NCI-H1694 (cell line): ENCODE results near the gene PIGB.
"Not testable (repeated sequence)": the region's sequence is repeated elsewhere in the genome, so short reads cannot be mapped to it uniquely, and the experiment has no call there.

Experiments used
- DNase-seq: peaks from one replicate; lab custom pipeline; 2025; lab: John Stamatoyannopoulos, UW

Gene PIGB

DNA sequence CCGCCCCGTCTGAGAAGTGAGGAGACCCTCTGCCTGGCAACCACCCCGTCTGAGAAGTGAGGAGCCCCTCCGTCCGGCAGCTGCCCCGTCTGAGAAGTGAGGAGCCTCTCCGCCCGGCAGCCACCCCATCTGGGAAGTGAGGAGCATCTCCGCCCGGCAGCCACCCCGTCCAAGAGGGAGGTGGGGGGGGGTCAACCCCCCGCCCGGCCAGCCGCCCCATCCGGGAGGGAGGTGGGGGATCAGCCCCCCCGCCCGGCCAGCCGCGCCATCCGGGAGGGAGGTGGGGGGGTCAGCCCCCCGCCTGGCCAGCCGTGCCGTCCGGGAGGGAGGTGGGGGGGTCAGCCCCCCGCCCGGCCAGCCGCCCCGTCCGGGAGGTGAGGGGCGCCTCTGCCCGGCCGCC, 16.2 kb upstream of the PIGB start:
- DNase-seq: not testable (repeated sequence)

GRCh38 chr15:55319537-55320237, 665 bp downstream of the PIGB start:
- DNase-seq: no peak

- DNase-seq: no peak
Observed at GRCh38 chr15:55320238-55320550, 1.2 kb downstream of the PIGB start.

DNA sequence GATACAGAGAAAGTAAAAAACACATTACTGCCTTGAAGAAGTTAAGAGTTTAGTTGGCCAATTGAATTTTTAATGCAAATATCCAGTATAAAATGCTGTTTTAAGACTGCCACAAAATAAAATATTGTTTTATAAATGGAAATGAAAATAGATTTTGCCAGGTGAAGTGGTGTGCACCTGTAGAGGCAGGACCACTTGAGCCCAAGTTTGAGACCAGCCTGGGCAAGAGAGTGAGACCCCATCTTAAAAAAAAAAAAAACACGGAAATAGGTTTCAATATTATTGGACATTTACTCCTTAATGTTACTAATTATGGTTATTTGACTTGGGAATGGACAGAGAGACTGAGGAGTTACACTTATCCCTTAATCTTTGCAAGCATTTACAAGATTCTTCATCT, 1.9 kb downstream of the PIGB start:
- DNase-seq: no peak

DNA sequence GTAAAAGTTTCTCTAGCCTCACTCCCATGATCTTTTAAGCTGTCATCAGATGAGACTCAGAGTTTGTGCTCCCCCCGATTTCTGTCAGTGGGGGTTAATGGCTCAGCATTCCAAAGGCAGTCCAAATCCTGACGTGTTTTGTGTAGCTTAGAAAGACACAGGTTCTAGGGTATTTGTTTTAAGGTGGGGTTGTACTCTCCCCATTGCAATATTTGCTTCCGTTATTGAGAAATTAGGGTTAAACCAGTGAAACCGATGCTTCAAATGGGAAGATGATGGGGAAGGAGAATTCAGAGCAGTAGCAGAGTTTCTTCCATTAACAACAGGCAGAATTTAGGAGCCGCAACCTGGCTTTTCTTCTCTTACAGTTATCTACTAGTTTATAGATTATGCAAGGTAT, 3.4 kb downstream of the PIGB start:
- DNase-seq: no peak

- no peak for DNase-seq
Observed at GRCh38 chr15:55327387-55327786, 8.4 kb downstream of the PIGB start.

DNA sequence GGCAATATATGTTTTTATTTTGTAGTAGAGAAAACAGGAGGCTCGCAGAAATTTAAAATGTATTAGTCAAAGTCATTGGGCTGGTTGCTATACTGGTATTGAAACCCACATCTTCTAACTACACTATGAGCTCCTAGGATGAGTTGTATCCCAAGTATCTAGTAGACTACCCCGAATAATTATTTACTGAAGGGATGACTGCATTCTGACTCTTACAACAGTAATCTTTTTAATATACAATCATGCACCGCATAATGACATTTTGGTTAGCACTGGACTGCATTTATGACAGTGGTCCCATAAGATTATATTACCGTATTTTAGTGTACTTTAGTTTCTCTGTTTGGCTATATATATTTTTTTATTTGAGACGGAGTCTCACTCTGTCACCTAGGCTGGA, 15.3 kb downstream of the PIGB start:
- no peak for DNase-seq

DNA sequence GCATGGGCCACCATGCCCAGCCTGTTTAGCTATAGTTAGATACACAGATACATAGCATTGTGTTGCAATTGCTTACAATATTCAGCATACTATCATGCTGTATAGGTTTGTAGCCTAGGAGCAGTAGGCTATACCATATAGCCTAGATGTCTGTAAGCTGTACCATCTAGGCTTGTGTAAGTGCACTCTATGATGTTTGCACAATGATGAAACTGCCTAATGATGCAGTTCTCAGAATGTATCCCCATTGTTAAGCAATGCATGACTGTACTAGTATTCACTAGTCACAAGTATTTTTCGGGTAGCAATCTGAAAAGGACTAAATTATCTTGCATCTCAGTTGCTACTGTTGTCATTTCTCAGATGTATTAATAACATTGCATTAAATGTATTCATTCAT, 16.0 kb downstream of the PIGB start:
- no peak for DNase-seq

- DNase-seq: no peak
Observed at GRCh38 chr15:55337160-55337559, 18.1 kb downstream of the PIGB start.

DNA sequence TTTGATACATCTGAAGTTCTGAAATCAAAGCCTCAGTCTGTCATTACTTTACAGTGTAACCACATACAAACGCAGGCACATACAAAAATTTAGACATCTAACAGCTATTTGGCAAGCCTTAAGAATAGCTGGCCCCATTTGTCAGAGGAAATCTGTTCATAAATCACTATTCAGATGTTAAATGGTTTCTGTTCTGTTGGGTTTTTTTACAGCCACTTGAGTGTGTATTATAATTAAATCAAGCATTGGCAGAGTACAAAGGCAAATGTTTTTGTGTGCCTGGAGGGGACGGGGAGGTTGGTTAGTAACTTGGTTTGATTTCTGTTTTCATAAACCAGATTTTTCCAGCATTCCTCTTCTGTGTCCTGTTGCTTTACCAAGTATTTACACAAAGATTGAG, 24.1 kb downstream of the PIGB start:
- peak; percentile 24 for DNase-seq

- DNase-seq: no peak
Observed at GRCh38 chr15:55344206-55344605, 25.2 kb downstream of the PIGB start.

DNA sequence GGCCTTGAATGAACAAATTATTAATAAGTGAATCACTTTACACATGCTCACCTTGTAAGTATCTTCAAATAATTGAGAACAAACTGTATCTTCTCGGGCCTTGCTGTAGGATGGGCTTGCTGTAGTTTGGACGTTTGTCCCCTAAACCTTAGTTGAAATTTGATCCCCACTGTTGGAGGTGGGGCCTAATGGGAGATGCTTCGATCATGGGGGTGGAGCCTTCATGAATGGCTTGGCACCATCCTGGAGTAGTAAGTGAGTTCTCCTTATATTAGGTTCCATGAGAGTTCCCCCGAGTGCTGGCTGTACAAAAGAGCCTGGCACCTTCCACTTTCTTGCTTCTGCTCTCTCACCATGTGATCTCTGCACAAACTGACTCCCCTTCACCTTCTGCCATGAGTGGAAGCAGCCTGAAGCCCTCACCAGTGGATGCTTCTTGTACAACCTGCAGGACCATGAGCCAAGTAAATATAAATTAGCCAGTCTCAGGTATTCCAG, 29.3 kb downstream of the PIGB start:
- no peak for DNase-seq

DNA sequence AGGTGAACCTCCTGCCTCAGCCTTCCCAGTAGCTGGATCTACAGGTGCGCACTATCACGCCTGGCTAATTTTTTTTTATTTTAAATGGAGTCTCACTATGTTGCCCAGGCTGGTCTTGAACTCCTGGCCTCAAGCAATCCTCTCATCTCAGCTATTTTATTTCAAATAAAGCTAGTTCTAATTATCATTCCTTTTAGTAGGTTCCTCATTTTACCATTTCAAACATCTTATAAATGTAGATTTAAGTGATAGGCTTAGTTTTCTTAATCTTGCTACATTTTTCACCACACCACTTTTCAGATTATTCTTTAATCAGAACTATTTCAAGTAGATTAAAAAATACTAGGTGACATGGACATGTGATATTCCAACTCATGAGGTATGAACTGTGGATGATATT, 30.3 kb downstream of the PIGB start:
- no peak for DNase-seq

DNA sequence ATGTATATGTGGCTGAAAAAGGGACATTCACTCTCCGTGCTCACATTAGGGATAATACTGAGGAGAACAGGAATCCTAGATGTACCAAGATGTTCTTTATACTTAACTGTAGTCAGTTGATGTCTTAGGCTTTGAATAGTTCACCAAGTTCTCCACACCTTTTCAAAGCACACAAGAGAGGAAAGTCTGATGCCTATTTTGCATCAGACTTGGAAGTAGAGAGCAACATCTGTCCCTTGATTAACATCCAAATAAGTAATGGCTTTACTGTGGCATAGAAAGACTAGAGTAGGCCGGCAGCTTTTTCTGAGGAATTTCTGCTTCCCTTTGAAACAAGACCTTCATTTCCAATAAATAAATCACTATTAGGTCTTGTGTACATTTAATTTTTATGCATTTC, 34.0 kb downstream of the PIGB start:
- no peak for DNase-seq

DNA sequence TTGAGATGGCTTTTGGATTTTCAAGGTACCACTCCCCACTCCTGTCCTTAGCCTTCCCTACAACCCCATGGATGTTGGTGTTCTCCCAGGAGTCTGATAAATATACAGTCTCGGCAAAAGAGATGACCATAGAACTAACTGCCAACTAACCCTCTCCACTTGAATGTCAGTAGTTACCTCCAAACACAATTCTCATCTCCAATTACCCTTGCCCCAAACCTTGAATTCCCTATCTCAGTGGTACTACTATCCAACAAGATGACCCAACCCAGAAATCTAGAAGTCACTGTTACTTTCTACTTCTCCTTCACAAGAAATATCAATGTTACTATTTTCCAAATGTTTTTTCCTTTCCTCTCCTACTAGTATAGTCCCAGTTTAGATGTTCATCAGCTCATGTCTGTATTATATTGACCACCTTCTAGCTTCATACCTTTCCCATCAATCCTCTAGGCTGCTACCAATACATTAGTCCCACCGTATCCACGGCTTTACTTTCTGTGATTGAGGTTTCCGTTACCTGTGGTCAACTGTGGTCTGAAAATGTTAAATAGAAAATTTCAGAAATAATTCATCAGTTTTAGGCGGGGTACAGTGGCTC, 38.1 kb downstream of the PIGB start:
- DNase-seq: no peak

DNA sequence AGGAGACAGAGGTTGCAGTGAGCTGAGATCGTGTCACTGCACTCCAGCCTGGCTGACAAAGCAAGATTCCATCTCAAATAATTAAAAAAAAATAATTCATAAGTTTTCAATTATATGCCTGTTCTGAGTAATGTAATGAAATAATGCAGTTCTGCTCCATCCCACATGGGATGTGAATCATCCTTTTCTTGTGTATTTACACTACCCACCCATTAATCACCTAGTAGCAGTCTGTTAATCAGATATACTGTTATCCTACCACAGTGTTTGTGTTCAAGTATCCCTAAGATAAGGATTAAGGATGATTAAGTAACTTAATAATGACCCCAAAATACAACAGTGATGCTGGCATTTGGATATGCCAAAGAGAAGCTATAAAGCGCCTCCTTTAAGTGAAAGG, 38.8 kb downstream of the PIGB start:
- DNase-seq: no peak

GRCh38 chr15:55358471-55358870, 39.4 kb downstream of the PIGB start:
- no peak for DNase-seq

DNA sequence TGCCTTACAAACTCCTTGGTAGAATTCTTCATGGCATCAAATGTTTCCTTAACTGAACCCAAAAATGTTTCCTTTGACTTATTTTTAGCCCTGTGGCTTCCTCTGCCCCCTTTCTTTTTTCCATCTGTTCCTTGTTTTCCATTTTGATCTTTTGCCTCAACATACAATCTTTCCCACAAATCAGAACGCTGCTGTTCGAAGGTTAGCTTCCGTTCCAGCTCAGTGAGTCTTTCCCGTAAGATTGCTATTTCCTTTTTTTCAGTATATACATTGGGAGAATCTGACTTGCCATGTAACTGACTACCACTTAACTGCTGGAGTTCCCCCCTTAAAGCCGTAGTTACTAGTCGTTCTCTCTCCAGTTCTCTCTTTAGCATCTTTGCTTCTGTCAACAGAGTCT, 41.2 kb downstream of the PIGB start:
- DNase-seq: no peak

GRCh38 chr15:55361048-55361447, 42.0 kb downstream of the PIGB start:
- DNase-seq: no peak

DNA sequence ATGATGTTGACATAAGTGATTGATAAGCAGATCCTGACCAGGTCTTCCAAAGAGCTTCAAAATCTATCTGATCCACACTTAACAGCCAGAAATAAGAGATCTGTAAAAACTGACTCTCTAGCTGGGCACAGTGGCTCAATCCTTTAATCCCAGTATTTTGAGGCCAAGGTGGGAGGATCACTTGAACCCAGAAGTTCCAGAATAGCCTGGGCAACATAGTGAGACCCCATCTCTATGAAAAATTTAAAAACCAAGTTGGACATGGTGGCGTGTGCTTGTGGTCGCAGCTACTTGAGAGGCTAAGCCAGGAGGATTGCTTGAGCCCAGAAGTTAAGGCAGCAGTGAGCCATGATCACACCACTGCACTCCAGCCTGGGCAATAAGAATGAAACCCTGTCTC, 43.6 kb downstream of the PIGB start:
- no peak for DNase-seq

- no peak for DNase-seq
Observed at GRCh38 chr15:55366981-55367380, 48.0 kb downstream of the PIGB start.

DNA sequence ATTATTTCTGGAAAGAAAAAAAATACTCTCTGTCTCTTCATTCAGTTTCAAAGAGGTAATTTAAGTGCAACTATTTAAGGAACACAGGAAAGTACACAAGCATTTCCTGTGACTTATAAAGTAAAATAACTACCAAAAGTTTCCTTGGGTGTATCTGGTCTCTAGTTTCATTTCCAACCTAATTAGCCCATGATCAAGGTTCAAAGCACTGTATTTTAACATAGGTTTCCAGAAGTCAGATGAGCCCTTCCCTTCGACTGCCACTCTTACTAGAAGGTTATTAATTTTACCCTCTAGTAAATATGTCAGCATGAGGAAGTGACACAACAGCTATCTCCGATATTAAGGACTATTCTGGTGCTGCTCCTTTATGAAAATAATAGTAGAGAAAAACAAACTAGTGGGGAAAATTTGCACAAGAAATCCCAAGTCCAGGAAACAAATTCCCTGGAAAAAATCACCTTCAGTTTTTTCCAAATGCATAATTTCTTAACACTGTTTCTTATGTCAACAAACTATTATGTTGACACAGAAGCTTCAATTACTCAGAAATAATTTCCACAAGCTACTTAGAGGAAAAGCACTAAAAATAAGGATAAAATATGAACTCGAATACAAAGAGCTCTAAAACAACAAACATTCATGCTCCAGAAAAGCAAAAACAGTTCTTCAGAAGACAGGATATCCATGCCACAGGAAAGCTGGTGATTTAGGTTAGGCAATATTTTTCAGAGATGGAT, 53.8 kb downstream of the PIGB start:
- DNase-seq: no peak

DNA sequence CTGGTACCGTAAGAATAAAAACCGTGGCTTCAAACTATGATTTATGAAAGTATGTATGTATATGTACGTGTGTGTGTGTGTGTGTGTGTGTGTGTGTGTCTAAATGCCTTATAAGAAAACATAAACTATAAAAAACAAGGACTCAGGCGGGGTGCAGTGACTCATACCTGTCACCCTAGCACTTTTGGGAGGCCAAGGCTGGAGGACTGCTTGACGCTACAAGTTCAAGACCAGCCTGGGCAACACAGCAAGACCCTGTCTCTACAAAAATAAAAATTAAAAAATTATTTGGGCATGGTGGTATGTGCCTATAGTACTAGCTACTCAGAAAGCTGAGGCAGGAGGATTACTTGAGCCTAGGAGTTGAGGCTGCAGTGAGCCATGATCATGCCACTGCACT, 60.1 kb downstream of the PIGB start:
- no peak for DNase-seq

- no peak for DNase-seq
Observed at GRCh38 chr15:55381595-55381994, 62.6 kb downstream of the PIGB start.
